GM12864 (cell line): ENCODE results near the gene CD109.

Source experiments
- DNase-seq: peaks from one replicate; pipeline ENCODE4 v3.0.0-alpha.2; 2011; ENCODE audit warnings: low read depth
- H3K4me3 ChIP-seq: 2 replicates; pipeline ENCODE4 v1.5.1; 2011; ENCODE audit warnings: mild to moderate bottlenecking, low read depth, low read length, control low read depth
- CTCF ChIP-seq: IDR thresholded peaks from 2 replicates; pipeline ENCODE4 v1.5.1; 2011; ENCODE audit warnings: low read depth, mild to moderate bottlenecking, moderate library complexity, low read length, control low read depth, inconsistent platforms; ENCODE audit errors: missing control alignments

Gene CD109

GRCh38 chr6:73790574-73790973 lies 94.6 kb downstream of the CD109 start:
- DNase-seq: no peak
- TF ChIP-seq CTCF: no peak
- H3K4me3 ChIP-seq: no peak overlapping the region

GRCh38 chr6:73791336-73791735 lies 95.3 kb downstream of the CD109 start:
- H3K4me3 ChIP-seq: no peak overlapping the region
- DNase-seq: no peak
- no peak for TF ChIP-seq CTCF

GRCh38 chr6:73792738-73793137 lies 96.7 kb downstream of the CD109 start:
- no peak for DNase-seq
- TF ChIP-seq CTCF: no peak

GRCh38 chr6:73796881-73797280 lies 100.9 kb downstream of the CD109 start:
- TF ChIP-seq CTCF: no peak
- no peak overlapping the region for H3K4me3 ChIP-seq
- no peak for DNase-seq

More at GRCh38 chr6:73792738-73793137, 96.7 kb downstream of the CD109 start:
- H3K4me3 ChIP-seq: no peak overlapping the region

- no peak overlapping the region for H3K4me3 ChIP-seq
- TF ChIP-seq CTCF: no peak
- DNase-seq: no peak
Observed at GRCh38 chr6:73797861-73798260, 101.9 kb downstream of the CD109 start.

- H3K4me3 ChIP-seq: no peak overlapping the region
- no peak for DNase-seq
- TF ChIP-seq CTCF: peak; percentile 29
Observed at GRCh38 chr6:73798592-73798991, 102.6 kb downstream of the CD109 start.

- TF ChIP-seq CTCF: no peak
- H3K4me3 ChIP-seq: no peak overlapping the region
- DNase-seq: no peak
Observed at GRCh38 chr6:73800997-73801396, 105.0 kb downstream of the CD109 start.
